Nephron (organoid): ENCODE measurements around the gene ADCY7.

ENCODE experiments used
- H3K27ac Mint-ChIP-seq, 3 experiments: 2 replicates each; pipeline ENCODE4 v1.8.0; 2020; ENCODE audit warnings: mixed read lengths in 3 of 3, mild to moderate bottlenecking in 2 of 3, moderate library complexity in 1 of 3
- H3K27me3 Mint-ChIP-seq: 2 replicates; pipeline ENCODE4 v1.8.0; 2021; ENCODE audit warnings: low read depth, mild to moderate bottlenecking, moderate library complexity, mixed read lengths
- H3K36me3 Mint-ChIP-seq: 2 replicates; pipeline ENCODE4 v1.8.0; 2020; ENCODE audit warnings: low read depth, mixed read lengths
- H3K4me1 Mint-ChIP-seq: 2 replicates; pipeline ENCODE4 v1.8.0; 2020; ENCODE audit warnings: mixed read lengths
- H3K4me3 Mint-ChIP-seq, 3 experiments: 2 replicates each; pipeline ENCODE4 v1.8.0; 2020; ENCODE audit warnings: mild to moderate bottlenecking in 3 of 3, mixed read lengths in 3 of 3, moderate library complexity in 2 of 3
- H3K9me3 Mint-ChIP-seq: 2 replicates; pipeline ENCODE4 v1.8.0; 2020; ENCODE audit warnings: mixed read lengths
- TF ChIP-seq, protein P1 (sequence below), 3 experiments: fragments of 200-600 bp; sonication (generic); IDR thresholded peaks; one replicate each; pipeline ENCODE4 v1.5.0; 2021; ENCODE audit warnings: antibody characterized with exemption in 3 of 3; ENCODE audit not compliant: unreplicated experiment in 3 of 3

Gene ADCY7

DNA sequence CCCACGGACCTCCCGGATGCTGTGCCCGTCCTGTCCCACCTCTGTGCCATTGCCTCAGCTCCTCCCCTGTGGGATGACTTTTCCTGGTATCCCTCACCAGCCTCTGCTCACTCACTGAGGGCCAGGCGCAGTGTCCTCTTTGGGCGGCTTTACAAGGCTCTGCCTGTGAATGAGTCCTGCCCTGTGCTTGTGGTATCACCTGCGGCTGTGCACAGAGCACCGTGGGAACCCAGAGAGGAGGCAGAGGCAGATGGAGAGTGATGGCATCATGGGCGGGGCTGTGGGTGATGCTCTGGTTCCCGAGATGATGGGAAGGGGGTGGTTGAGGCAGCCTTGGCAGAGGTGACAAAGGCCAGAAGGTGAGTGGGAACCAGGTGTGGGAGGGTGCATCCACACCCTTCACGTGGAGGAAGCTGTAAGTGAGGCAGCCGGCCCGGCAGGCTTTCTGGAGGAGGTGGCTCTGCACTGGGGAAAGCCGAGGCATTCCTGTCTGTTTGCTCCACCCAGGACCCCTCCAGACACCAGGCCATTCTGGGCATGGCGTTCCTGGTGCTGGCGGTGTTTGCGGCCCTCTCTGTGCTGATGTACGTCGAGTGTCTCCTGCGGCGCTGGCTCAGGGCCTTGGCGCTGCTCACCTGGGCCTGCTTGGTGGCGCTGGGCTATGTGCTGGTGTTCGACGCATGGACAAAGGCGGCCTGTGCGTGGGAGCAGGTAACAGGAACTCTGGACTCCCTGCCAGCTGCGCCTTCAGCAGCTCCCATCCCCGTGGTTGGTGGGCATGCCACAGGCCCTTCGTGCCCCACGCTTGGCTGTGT lies 23.8 kb downstream of the ADCY7 start:
- TF ChIP-seq, protein P1, sequence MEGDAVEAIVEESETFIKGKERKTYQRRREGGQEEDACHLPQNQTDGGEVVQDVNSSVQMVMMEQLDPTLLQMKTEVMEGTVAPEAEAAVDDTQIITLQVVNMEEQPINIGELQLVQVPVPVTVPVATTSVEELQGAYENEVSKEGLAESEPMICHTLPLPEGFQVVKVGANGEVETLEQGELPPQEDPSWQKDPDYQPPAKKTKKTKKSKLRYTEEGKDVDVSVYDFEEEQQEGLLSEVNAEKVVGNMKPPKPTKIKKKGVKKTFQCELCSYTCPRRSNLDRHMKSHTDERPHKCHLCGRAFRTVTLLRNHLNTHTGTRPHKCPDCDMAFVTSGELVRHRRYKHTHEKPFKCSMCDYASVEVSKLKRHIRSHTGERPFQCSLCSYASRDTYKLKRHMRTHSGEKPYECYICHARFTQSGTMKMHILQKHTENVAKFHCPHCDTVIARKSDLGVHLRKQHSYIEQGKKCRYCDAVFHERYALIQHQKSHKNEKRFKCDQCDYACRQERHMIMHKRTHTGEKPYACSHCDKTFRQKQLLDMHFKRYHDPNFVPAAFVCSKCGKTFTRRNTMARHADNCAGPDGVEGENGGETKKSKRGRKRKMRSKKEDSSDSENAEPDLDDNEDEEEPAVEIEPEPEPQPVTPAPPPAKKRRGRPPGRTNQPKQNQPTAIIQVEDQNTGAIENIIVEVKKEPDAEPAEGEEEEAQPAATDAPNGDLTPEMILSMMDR (IDR thresholded peaks at IDR 0.05; ENCODE audit: unreplicated experiment in 3 of 3) = no peak
- no peaks in the 10 kb centered on the region for H3K36me3 Mint-ChIP-seq

DNA sequence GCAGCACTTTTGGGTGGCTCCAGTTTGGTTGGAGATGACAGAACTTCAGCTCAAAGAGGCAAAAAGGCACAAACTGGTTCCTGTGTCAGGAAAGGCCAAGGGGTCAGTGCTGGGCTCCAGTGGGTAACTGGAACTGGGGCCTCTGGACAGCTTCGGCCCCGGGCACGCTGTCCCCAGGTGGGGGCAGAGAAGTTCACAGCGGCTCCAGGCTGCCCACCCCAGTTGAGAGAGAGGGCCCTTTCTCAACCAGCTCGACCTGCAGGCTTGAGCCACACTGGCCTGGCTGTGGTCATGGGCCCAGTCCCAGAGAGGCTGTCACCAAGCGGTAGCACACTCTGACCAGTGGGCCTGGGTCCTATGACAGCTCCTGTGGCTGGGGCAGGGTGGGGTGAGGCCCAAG lies 24.5 kb downstream of the ADCY7 start:
- peaks cover 7% of the 10 kb centered on the region for H3K27me3 Mint-ChIP-seq
- TF ChIP-seq, protein P1 (IDR thresholded peaks at IDR 0.05; ENCODE audit: unreplicated experiment in 3 of 3) = no peak
- no peak overlapping the region for H3K4me3 Mint-ChIP-seq
- no peak overlapping the region for H3K27ac Mint-ChIP-seq
- H3K4me1 Mint-ChIP-seq = no peaks in the 10 kb centered on the region
- H3K36me3 Mint-ChIP-seq = no peaks in the 10 kb centered on the region
- no peaks in the 10 kb centered on the region for H3K9me3 Mint-ChIP-seq

More for the DNA sequence above, 23.8 kb downstream of the ADCY7 start:
- H3K4me3 Mint-ChIP-seq = no peak overlapping the region
- H3K27me3 Mint-ChIP-seq = peaks cover 4% of the 10 kb centered on the region
- no peaks in the 10 kb centered on the region for H3K9me3 Mint-ChIP-seq
- no peaks in the 10 kb centered on the region for H3K4me1 Mint-ChIP-seq
- H3K27ac Mint-ChIP-seq = no peak overlapping the region

DNA sequence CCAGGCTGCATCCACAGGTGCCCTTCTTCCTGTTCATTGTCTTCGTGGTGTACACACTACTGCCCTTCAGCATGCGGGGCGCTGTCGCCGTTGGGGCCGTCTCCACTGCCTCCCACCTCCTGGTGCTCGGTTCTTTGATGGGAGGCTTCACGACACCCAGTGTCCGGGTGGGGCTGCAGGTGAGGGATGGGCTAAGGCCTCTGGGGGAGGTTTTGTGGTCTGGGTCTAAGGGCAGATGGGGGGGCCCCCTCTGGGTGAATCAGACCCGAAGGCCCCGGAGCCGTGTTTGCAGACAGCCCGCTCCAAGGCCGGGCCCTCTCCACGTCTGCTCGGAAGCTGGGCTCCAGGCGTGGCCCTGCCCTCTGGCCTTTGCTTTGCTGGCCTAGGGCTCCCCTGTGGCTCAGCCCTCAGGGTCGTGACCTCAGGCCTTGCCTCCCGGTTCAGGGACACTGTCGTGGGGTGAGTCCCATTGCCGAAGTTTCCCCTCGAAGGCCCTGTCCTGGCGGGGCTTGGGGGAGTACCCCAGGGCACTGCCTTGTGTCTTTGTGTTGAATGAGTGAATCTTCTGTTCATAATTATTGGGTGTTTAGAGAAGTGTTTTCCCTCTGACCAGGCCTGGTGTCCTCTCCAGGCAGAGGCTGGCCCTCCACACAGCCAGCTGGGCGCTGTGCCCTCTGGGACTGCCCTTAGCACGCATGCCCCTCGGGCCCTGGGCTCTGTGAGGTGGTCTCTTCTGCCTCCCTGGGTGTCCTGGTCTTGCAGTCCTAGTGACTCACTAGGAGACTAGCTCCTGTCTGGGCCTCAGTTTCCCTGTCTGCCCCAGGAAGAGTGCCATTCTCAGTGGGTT lies 25.6 kb downstream of the ADCY7 start:
- Mint-ChIP-seq H3K4me1 (no peaks in the 10 kb centered on the region), H3K36me3 (no peaks in the 10 kb centered on the region), H3K27me3 (peaks cover 7% of the 10 kb centered on the region), H3K9me3 (no peaks in the 10 kb centered on the region), H3K4me3 (no peak overlapping the region), H3K27ac (no peak overlapping the region)
- TF ChIP-seq, protein P1 (IDR thresholded peaks at IDR 0.05; ENCODE audit: unreplicated experiment in 3 of 3) = no peak

DNA sequence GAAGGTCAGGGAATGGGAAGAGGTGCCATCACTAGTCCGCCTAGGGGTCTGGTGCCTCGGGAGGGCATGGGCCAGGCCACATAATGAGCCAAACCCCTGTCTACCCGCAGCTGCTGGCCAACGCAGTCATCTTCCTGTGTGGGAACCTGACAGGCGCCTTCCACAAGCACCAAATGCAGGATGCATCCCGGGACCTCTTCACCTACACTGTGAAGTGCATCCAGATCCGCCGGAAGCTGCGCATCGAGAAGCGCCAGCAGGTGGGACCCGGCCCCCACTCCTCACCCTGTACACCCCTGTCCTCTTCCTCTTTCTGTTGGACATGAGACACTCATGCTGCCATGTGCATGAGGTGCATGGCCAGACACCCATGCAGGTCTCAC lies 26.2 kb downstream of the ADCY7 start:
- H3K27ac Mint-ChIP-seq = no peak overlapping the region
- no peaks in the 10 kb centered on the region for H3K9me3 Mint-ChIP-seq
- no peaks in the 10 kb centered on the region for H3K4me1 Mint-ChIP-seq

DNA sequence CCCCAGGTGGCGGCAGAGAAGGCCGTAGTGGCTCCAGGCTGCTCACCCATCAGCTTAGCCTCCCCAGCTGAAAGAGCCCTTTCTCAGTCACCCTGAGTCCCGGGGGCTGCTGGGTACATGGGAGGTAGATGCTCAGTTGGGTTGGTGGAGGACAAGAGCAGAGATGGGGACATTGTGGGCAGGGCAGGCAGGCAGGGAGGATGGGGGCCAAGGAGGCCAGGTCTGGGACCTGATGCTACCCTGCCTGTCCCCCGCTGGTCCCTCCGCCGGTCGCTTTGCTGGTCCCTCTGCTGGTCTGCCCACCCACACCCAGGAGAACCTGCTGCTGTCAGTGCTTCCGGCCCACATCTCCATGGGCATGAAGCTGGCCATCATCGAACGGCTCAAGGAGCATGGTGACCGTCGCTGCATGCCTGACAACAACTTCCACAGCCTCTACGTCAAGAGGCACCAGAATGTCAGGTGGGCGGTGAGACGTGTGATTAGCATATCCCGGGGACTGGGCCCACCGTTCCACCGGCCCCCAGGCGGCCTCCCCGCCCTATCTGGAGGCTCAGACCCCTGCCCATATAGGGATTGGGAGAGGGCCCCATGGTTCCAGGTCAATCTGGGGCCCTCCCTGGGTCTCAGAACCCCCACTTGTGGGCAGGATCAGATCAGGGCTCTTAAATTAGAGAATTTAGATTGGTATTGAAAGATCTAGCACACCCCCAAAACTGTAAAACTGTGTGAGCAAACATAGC lies 26.9 kb downstream of the ADCY7 start:
- Mint-ChIP-seq H3K4me1 (no peaks in the 10 kb centered on the region), H3K4me3 (no peak overlapping the region), H3K27me3 (peaks cover 10% of the 10 kb centered on the region), H3K27ac (no peak overlapping the region), H3K9me3 (no peaks in the 10 kb centered on the region), H3K36me3 (no peaks in the 10 kb centered on the region)
- TF ChIP-seq, protein P1 (IDR thresholded peaks at IDR 0.05; ENCODE audit: unreplicated experiment in 3 of 3) = no peak

More for the DNA sequence above, 26.2 kb downstream of the ADCY7 start:
- H3K36me3 Mint-ChIP-seq = no peaks in the 10 kb centered on the region
- TF ChIP-seq, protein P1 (IDR thresholded peaks at IDR 0.05; ENCODE audit: unreplicated experiment in 3 of 3) = no peak
- H3K27me3 Mint-ChIP-seq = peaks cover 7% of the 10 kb centered on the region
- H3K4me3 Mint-ChIP-seq = no peak overlapping the region
